Uterus (tissue), 4 donors: ENCODE data around the gene PLEKHM3. TPM values are rescaled to one million over a fixed set of nuclear protein-coding genes. Genes with fewer than 3 reads are reported as not detected.

ENCODE experiments used
- DNase-seq, 2 donors: peaks; one replicate each; pipeline ENCODE4 v3.0.0-alpha.2; 2019 to 2020
- H3K27ac ChIP-seq, 2 donors: fragments of 200-600 bp; sonication (generic); 1 replicate in 1 of 2; 2 replicates in 1 of 2; pipeline ENCODE4 v1.5.1; 2016 to 2018
- H3K27me3 ChIP-seq, 2 donors: fragments of 200-600 bp; sonication (generic); one replicate each; pipeline ENCODE4 v1.5.1; 2018 to 2019; ENCODE audit warnings: control low read depth in 1 of 2
- H3K36me3 ChIP-seq, 2 donors: fragments of 200-600 bp; sonication (generic); one replicate each; pipeline ENCODE4 v1.5.1; 2019; ENCODE audit warnings: control low read depth in 1 of 2
- H3K4me1 ChIP-seq, 2 donors: fragments of 200-600 bp; sonication (generic); one replicate each; pipeline ENCODE4 v1.5.1; 2018 to 2019; ENCODE audit warnings: control low read depth in 1 of 2
- H3K4me3 ChIP-seq, 2 donors: fragments of 200-600 bp; sonication (generic); 1 replicate in 1 of 2; 2 replicates in 1 of 2; pipeline ENCODE4 v1.5.1; 2018 to 2019; ENCODE audit warnings: mild to moderate bottlenecking in 1 of 2
- H3K9me3 ChIP-seq, 2 donors: fragments of 200-600 bp; sonication (generic); one replicate each; pipeline ENCODE4 v1.5.1; 2019; ENCODE audit warnings: control low read depth in 1 of 2
- CTCF ChIP-seq, 4 experiments: fragments of 200-600 bp in 2 of 4; fragments of 450-650 bp in 2 of 4; sonication (generic) in 2 of 4; IDR thresholded peaks; one replicate each; pipeline ENCODE4 v1.5.1; 2016 to 2019; ENCODE audit warnings: antibody characterized with exemption in 4 of 4, mild to moderate bottlenecking in 2 of 4, moderate library complexity in 1 of 4
- POLR2A ChIP-seq, 2 donors: fragments of 450-650 bp; IDR thresholded peaks; one replicate each; pipeline ENCODE4 v1.6.1; 2016; ENCODE audit warnings: antibody characterized with exemption in 2 of 2, mild to moderate bottlenecking in 1 of 2, moderate library complexity in 1 of 2
- intact Hi-C: fragments of 100-400 bp; cut with DNase I; formaldehyde crosslinking; loops from one replicate; pipeline ENCODE4 v1.15.1; 2023; ENCODE audit warnings: low total_unique reads
- total RNA-seq, 4 donors: library from RNA; depleted of rRNA in 3 of 4; stranded (reverse); fragments of >200 nt in 3 of 4; gene quantifications; one replicate each; pipeline versions ENCODE4 v1.1.0 to v1.2.4, GENCODE V29; 2014 to 2023
- donor health status: DM: yes; HTN: yes; CAD: no.

Gene PLEKHM3
- total RNA-seq, 4 donors from 2014 or later: 20.5 to 43.4 (median 21.6) TPM

- no peak for DNase-seq
- intact Hi-C loops: no loop called here
- Histone ChIP-seq H3K27me3 (no peaks in the 10 kb centered on the region), H3K4me3 (no peak overlapping the region), H3K9me3 (no peaks in the 10 kb centered on the region), H3K27ac (no peak overlapping the region), H3K36me3 (no peaks in the 10 kb centered on the region), H3K4me1 (peaks cover 0 to 3% of the 10 kb centered on the region in 2 donors)
- no peak for TF ChIP-seq CTCF (IDR thresholded peaks at IDR 0.05)
- TF ChIP-seq POLR2A (IDR thresholded peaks at IDR 0.05): no peak
These were observed 11.8 kb downstream of the PLEKHM3 start for GRCh38 chr2:208013285-208014178.

DNA sequence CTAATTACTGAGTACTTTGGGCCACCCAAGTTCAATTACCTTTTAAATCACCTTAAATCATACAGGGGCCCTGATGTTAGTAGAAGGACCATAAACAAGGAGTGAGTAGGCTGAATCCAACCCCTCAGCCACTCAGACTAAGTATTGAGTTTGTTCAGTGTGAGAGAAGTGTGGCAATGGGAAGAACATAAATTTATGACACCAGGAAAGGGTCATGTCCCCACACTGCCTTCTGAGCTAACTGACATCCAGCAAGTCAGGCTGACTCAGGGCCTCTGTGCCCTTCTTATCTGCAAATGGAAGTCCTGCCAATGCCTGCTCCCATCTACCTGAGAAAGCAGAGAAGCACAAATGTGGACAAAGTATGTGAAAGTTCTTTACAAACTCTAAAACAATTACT lies 12.9 kb downstream of the PLEKHM3 start:
- no peaks in the 10 kb centered on the region for H3K36me3 ChIP-seq
- DNase-seq: no peak
- no peaks in the 10 kb centered on the region for H3K27me3 ChIP-seq
- no peak for TF ChIP-seq POLR2A (IDR thresholded peaks at IDR 0.05)
- no peak for TF ChIP-seq CTCF (IDR thresholded peaks at IDR 0.05)
- no peak overlapping the region for H3K4me3 ChIP-seq
- peaks cover 0 to 3% of the 10 kb centered on the region in 2 donors for H3K4me1 ChIP-seq
- no peak overlapping the region for H3K27ac ChIP-seq
- intact Hi-C loops: no loop called here
- H3K9me3 ChIP-seq: no peaks in the 10 kb centered on the region

DNA sequence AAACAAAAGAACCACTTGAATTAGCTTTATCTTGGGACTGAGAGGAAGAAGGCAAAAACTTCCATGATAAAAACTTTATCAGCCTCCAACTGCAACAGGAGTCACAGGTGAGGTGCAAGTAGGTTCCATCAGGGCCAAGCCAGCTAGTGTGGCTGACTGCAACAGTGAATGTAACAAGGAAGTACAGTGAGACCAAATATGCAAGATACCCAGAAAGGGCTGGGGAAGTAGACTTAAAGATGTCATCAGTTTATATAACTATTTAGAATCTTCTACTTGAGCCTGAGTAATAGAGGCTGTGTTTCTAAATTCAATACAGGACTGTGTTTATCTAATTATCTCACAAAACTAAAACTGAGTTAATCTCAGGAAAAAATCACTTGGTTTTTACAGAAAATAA lies 14.8 kb downstream of the PLEKHM3 start:
- H3K36me3 ChIP-seq: no peaks in the 10 kb centered on the region
- no peak overlapping the region for H3K4me3 ChIP-seq
- no peaks in the 10 kb centered on the region for H3K9me3 ChIP-seq
- no peak for TF ChIP-seq POLR2A (IDR thresholded peaks at IDR 0.05)
- no peak for TF ChIP-seq CTCF (IDR thresholded peaks at IDR 0.05)
- H3K27ac ChIP-seq: no peak overlapping the region
- intact Hi-C loops: no loop called here
- no peak for DNase-seq
- H3K4me1 ChIP-seq: peaks cover 0 to under 1% of the 10 kb centered on the region in 2 donors
- H3K27me3 ChIP-seq: no peaks in the 10 kb centered on the region

- H3K4me1 ChIP-seq: no peaks in the 10 kb centered on the region
- no peak overlapping the region for H3K4me3 ChIP-seq
- DNase-seq: no peak
- no peaks in the 10 kb centered on the region for H3K9me3 ChIP-seq
- no peak for TF ChIP-seq POLR2A (IDR thresholded peaks at IDR 0.05)
- no peak for TF ChIP-seq CTCF (IDR thresholded peaks at IDR 0.05)
- H3K27me3 ChIP-seq: no peaks in the 10 kb centered on the region
- H3K36me3 ChIP-seq: no peaks in the 10 kb centered on the region
- intact Hi-C loops: no loop called here
- no peak overlapping the region for H3K27ac ChIP-seq
These were observed 18.5 kb downstream of the PLEKHM3 start for GRCh38 chr2:208006833-208007232.

DNA sequence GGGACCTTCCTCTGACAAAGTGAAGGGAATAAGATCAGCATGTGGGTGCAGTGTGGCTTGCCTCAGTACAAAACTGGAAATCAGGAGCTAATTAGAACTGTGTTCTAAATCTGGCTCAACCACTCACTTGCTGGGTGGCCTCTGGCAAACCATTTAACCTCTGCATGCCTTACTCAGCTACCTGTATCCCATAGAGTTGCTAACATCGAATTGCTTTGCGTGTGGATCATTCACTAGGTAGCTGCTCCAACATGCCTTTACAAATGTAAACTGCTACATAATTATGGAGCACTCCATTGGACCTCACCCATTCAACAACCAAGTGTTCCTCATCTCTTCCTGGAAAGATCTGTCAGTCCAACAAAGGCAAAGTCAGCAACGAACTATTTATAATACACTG lies 19.0 kb downstream of the PLEKHM3 start:
- no peaks in the 10 kb centered on the region for H3K27me3 ChIP-seq
- H3K27ac ChIP-seq: no peak overlapping the region
- H3K4me1 ChIP-seq: no peaks in the 10 kb centered on the region
- H3K9me3 ChIP-seq: no peaks in the 10 kb centered on the region
- no peak for DNase-seq
- TF ChIP-seq POLR2A (IDR thresholded peaks at IDR 0.05): no peak
- TF ChIP-seq CTCF (IDR thresholded peaks at IDR 0.05): no peak
- H3K4me3 ChIP-seq: no peak overlapping the region
- no peaks in the 10 kb centered on the region for H3K36me3 ChIP-seq
- intact Hi-C loops: no loop called here
